Right atrium auricular region (tissue), 2 donors: ENCODE results near the gene CACNB4. TPM values are rescaled to one million over a fixed set of nuclear protein-coding genes. Genes with fewer than 3 reads are reported as not detected.

ENCODE experiments used
- DNase-seq: peaks from one replicate; pipeline ENCODE4 v3.0.0-alpha.2; 2019; ENCODE audit warnings: low spot score
- H3K27ac ChIP-seq, 2 donors: fragments of 200-600 bp; sonication (generic); 1 replicate in 1 of 2; 2 replicates in 1 of 2; pipeline ENCODE4 v1.5.1; 2016 to 2019
- H3K27me3 ChIP-seq, 2 donors: fragments of 200-600 bp; sonication (generic); one replicate each; pipeline versions ENCODE4 v1.5.1 to v1.6.0; 2017 to 2019
- H3K36me3 ChIP-seq: fragments of 200-600 bp; sonication (generic); one replicate; pipeline ENCODE4 v1.5.1; 2016
- H3K4me1 ChIP-seq, 2 donors: fragments of 200-600 bp; sonication (generic); one replicate each; pipeline versions ENCODE4 v1.5.1 to v1.6.0; 2017 to 2019
- H3K4me3 ChIP-seq, 2 donors: fragments of 200-600 bp; sonication (generic); 1 replicate in 1 of 2; 2 replicates in 1 of 2; pipeline ENCODE4 v1.5.1; 2017 to 2019; ENCODE audit warnings: mild to moderate bottlenecking in 1 of 2, moderate library complexity in 1 of 2
- H3K9me3 ChIP-seq, 2 donors: fragments of 200-600 bp; sonication (generic); one replicate each; pipeline ENCODE4 v1.5.1; 2019
- CTCF ChIP-seq, 2 donors: fragments of 200-600 bp; sonication (generic); IDR thresholded peaks; one replicate each; pipeline ENCODE4 v1.5.1; 2019; ENCODE audit warnings: antibody characterized with exemption in 2 of 2
- total RNA-seq, 2 donors: library from RNA; depleted of rRNA; stranded (reverse); fragments of >200 nt; gene quantifications; one replicate each; pipeline ENCODE4 v1.1.0, GENCODE V29; 2016

CACNB4 gene
- total RNA-seq, 2 donors from 2014 or later = 0.37 to 0.90 TPM

- no peaks in the 10 kb centered on the region for H3K4me1 ChIP-seq
- TF ChIP-seq CTCF (IDR thresholded peaks at IDR 0.05) = no peak
- H3K9me3 ChIP-seq = no peaks in the 10 kb centered on the region
- H3K4me3 ChIP-seq = no peak overlapping the region
- no peak overlapping the region for H3K27ac ChIP-seq
- no peak for DNase-seq
- H3K36me3 ChIP-seq = no peaks in the 10 kb centered on the region
- no peaks in the 10 kb centered on the region for H3K27me3 ChIP-seq
These were observed 48.5 kb downstream of the CACNB4 start for GRCh38 chr2:152050341-152050740.

GRCh38 chr2:152049541-152049940 is 49.3 kb downstream of the CACNB4 start:
- no peak for DNase-seq
- TF ChIP-seq CTCF (IDR thresholded peaks at IDR 0.05) = no peak

GRCh38 chr2:152047824-152048471 is 50.9 kb downstream of the CACNB4 start:
- no peak overlapping the region for H3K27ac ChIP-seq
- no peaks in the 10 kb centered on the region for H3K36me3 ChIP-seq
- H3K4me1 ChIP-seq = no peaks in the 10 kb centered on the region
- TF ChIP-seq CTCF (IDR thresholded peaks at IDR 0.05) = peak in 1 of 2 donors; percentile 38
- no peak for DNase-seq
- no peaks in the 10 kb centered on the region for H3K9me3 ChIP-seq
- H3K4me3 ChIP-seq = no peak overlapping the region
- H3K27me3 ChIP-seq = no peaks in the 10 kb centered on the region

More at GRCh38 chr2:152049541-152049940, 49.3 kb downstream of the CACNB4 start:
- Histone ChIP-seq H3K4me3 (no peak overlapping the region), H3K9me3 (no peaks in the 10 kb centered on the region), H3K4me1 (no peaks in the 10 kb centered on the region), H3K27me3 (no peaks in the 10 kb centered on the region), H3K36me3 (no peaks in the 10 kb centered on the region), H3K27ac (no peak overlapping the region)

GRCh38 chr2:152046940-152047339 is 51.9 kb downstream of the CACNB4 start:
- no peaks in the 10 kb centered on the region for H3K9me3 ChIP-seq
- H3K27ac ChIP-seq = no peak overlapping the region
- no peaks in the 10 kb centered on the region for H3K36me3 ChIP-seq
- no peak overlapping the region for H3K4me3 ChIP-seq
- H3K27me3 ChIP-seq = no peaks in the 10 kb centered on the region
- DNase-seq = no peak
- no peak for TF ChIP-seq CTCF (IDR thresholded peaks at IDR 0.05)
- H3K4me1 ChIP-seq = no peaks in the 10 kb centered on the region

GRCh38 chr2:152042636-152043615 is 55.9 kb downstream of the CACNB4 start:
- DNase-seq = no peak
- peaks cover 0 to 14% of the 10 kb centered on the region in 2 donors for H3K4me1 ChIP-seq

More at GRCh38 chr2:152042636-152043615, 55.9 kb downstream of the CACNB4 start:
- H3K27ac ChIP-seq = no peak overlapping the region
- no peak for TF ChIP-seq CTCF (IDR thresholded peaks at IDR 0.05)
- H3K4me3 ChIP-seq = no peak overlapping the region
- no peaks in the 10 kb centered on the region for H3K9me3 ChIP-seq
- H3K36me3 ChIP-seq = no peaks in the 10 kb centered on the region
- no peaks in the 10 kb centered on the region for H3K27me3 ChIP-seq
